ENCODE measurements around the gene DUSP8.

The DUSP8 gene

GRCh38 chr11:1564535-1565172 lies 7.4 kb downstream of the DUSP8 start:
- no peak for DNase-seq

- no peak for DNase-seq
Observed at GRCh38 chr11:1563697-1564534, 8.2 kb downstream of the DUSP8 start.

- DNase-seq = no peak
Observed at GRCh38 chr11:1563149-1563638, 8.9 kb downstream of the DUSP8 start.

GRCh38 chr11:1562469-1563148 lies 9.5 kb downstream of the DUSP8 start:
- DNase-seq = no peak

- DNase-seq = no peak
Observed at GRCh38 chr11:1561955-1562354, 10.1 kb downstream of the DUSP8 start.

GRCh38 chr11:1561266-1561665 lies 10.8 kb downstream of the DUSP8 start:
- no peak for DNase-seq

- DNase-seq = no peak
Observed at GRCh38 chr11:1560649-1561251, 11.3 kb downstream of the DUSP8 start.

GRCh38 chr11:1560002-1560648 lies 11.9 kb downstream of the DUSP8 start:
- no peak for DNase-seq

GRCh38 chr11:1559111-1559951 lies 12.7 kb downstream of the DUSP8 start:
- no peak for DNase-seq

- DNase-seq = no peak
Observed at GRCh38 chr11:1558775-1559110, 13.3 kb downstream of the DUSP8 start.

GRCh38 chr11:1557904-1558774 lies 13.9 kb downstream of the DUSP8 start:
- no peak for DNase-seq

- DNase-seq = no peak
Observed at GRCh38 chr11:1557051-1557884, 14.8 kb downstream of the DUSP8 start.

- DNase-seq = no peak
Observed at GRCh38 chr11:1556278-1556902, 15.7 kb downstream of the DUSP8 start.

- DNase-seq = no peak
Observed at GRCh38 chr11:1555713-1556153, 16.3 kb downstream of the DUSP8 start.

GRCh38 chr11:1554981-1555712 lies 16.9 kb downstream of the DUSP8 start:
- DNase-seq = no peak

- no peak for DNase-seq
Observed at GRCh38 chr11:1553808-1554594, 18.1 kb downstream of the DUSP8 start.
